Sciatic nerve (tissue), 2 donors: ENCODE results near the gene ATG13. TPM values are rescaled to one million over a fixed set of nuclear protein-coding genes. Genes with fewer than 3 reads are reported as not detected.
A peak's percentile ranks its signal among the peaks of the same experiment; 100 is the strongest.
"Not testable (repeated sequence)": the region's sequence is repeated elsewhere in the genome, so short reads cannot be mapped to it uniquely, and the experiment has no call there.

Experiments
- ATAC-seq: fragments of 200-7000 bp; cut with Tn5 transposase; one replicate; pipeline ENCODE4 v1.9.1; 2020; ENCODE audit warnings: mild to moderate bottlenecking, moderate library complexity
- DNase-seq: peaks from one replicate; pipeline ENCODE4 v3.0.0-alpha.2; 2020; ENCODE audit warnings: low spot score
- intact Hi-C: fragments of 100-400 bp; cut with DNase I; formaldehyde crosslinking; loops from one replicate; pipeline ENCODE4 v1.14.2; 2022
- total RNA-seq: library from RNA; stranded (reverse); fragmentation: NEBNext Ultra II Directional; extraction: Animal tissue kit (Norgen Biotek cat#: 25700); gene quantifications from one replicate; pipeline ENCODE4 v1.2.1, GENCODE V29; 2021
- donor health status: DM: no; HTN: no; CAD: no.
- donor health status: DM: no; HTN: no; CAD: no.

Gene ATG13
- total RNA-seq, 1 donor from 2014 or later: 55.1 TPM

DNA sequence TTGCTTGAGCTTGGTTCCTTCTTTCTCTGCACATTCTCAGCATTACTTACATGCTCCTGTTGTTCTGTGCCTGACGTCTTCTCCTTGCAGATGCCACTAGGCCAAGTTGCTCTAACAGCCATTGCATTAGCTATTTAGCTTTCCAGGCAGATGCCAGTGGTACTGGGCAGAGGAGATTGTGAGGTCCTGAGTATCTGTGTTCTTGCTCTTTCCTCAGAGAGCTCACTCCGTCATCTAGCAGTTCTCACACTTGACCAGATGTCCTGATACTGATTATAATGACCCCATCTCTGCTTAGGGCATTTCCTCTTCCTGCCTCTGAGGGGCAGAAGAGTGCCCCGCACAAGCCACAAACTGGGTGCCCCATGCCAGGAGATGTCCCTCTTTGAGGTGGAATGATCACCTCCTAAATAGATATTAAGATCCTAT is 52.4 kb downstream of the ATG13 start:
- ATAC-seq: no peak
- peak; percentile 32 for DNase-seq
- intact Hi-C loops: no loop called here

GRCh38 chr11:46670521-46670920 is 53.2 kb downstream of the ATG13 start:
- DNase-seq: peak; percentile 40
- intact Hi-C loops: not testable (repeated sequence)

DNA sequence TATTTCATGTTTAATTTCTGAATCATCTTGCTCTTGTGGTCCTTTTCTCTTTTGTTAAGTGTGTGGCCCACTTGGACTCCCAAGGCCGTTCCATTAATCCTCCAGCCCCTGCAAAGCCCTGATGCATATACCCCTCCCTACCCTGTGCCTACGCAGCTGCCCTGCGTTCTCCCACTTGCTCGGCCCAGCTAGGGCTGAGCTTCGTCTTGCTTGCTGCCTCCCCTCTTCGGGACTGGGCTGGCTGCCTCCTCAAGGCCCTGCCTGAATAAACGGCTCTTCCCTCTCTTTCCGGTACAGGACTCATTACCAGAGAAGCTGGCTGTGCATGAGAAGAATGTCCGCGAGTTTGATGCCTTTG is 54.6 kb downstream of the ATG13 start:
- DNase-seq (no peak), ATAC-seq (no peak)
- intact Hi-C loops: no loop called here

More at GRCh38 chr11:46670521-46670920, 53.2 kb downstream of the ATG13 start:
- not testable (repeated sequence) for ATAC-seq

- no peak for ATAC-seq
- intact Hi-C loops: no loop called here
- DNase-seq: no peak
Observed at GRCh38 chr11:46672381-46672839, 55.1 kb downstream of the ATG13 start.

GRCh38 chr11:46673713-46674462 is 56.5 kb downstream of the ATG13 start:
- intact Hi-C loops: no loop called here
- no peak for ATAC-seq

DNA sequence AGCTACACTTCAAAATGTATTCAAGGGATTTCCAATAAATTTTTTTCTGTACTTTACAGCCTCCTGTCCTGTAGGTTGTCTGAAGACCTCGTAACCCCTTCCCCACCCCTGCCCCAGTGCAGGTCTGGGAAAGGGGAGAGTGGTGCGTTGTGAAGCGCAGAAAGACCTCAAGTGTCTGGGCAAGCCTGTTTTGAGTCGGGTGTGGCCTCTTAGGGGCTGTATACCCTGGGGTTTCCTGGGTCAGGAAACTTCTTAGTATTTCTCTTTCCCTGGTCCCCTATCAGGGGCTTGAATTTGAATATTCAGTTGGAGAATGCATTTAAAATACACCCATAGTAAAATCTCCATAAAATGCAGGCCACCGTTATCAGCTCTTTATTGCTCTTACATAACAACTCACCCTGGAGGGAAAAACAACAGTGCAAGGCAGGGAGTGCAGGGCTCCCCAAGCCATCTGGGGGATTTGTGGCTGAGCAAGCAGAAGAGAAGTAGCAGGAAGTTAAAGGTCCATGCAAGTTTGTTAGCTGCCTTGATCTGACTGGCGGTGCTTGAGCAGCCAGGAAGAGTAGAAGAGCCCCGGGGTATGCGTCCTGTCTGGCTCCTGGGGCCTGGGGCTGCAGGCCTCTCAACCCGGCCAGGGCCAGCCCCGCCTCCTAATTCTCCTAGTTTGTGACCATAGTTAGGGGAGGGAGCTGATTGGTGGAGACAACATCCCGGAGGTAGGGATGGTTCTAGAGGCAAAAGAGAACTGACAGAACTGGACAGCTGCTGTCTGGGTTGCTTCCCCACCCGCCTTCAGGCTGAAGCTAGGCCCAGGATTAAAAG is 57.3 kb downstream of the ATG13 start:
- intact Hi-C loops: no loop called here
- ATAC-seq: peak; percentile 59
- DNase-seq: peak; percentile 55

More at GRCh38 chr11:46673713-46674462, 56.5 kb downstream of the ATG13 start:
- DNase-seq: peak; percentile 46

DNA sequence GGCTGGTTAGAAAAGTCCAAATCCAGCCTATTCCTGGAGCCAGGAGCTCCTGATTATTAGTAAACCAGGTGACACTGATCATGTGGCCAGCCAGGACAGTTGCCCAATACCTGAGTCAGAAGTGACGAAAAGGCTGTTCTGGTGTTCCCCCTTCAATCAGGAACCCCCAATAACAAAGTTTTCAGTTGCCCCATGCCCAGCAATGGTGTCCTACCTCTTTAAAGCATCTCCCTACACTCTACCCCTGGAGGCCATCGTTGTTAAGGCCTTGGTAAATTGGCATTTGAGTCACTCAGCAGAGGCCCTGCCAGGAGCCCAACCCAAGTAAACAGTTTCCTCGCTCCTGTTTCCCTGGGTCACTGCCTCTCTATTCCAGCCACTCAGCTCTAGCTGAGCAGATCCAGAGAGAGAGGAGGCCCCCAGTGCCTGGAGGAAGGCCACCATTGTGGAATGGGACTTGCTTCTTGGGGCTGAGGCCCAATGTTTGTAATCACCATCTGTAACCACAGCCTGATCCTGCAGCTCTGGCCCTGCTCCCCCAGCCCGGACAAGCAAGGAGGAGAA is 58.0 kb downstream of the ATG13 start:
- intact Hi-C loops: no loop called here
- ATAC-seq: peak; percentile 72
- DNase-seq: peak; percentile 65

DNA sequence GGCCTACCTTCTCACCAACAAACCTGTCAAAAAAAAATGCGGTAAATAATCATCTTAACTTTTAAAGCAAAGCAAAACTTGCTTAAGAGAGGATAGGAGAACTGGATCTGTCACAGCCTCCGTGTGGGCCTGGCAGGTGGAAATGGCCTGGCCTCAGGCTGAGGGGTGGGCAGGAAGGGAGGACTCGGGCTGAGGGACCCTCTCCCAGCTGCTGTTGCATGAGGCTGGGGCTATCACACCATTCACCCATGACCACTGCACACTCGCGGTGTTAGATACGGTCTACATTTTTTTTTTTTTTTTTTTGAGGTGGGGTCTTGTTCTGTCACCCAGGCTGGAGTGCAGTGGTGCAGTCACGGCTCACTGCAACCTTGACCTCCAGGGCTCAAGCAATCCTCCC is 58.6 kb downstream of the ATG13 start:
- intact Hi-C loops: no loop called here
- no peak for DNase-seq
- ATAC-seq: no peak

DNA sequence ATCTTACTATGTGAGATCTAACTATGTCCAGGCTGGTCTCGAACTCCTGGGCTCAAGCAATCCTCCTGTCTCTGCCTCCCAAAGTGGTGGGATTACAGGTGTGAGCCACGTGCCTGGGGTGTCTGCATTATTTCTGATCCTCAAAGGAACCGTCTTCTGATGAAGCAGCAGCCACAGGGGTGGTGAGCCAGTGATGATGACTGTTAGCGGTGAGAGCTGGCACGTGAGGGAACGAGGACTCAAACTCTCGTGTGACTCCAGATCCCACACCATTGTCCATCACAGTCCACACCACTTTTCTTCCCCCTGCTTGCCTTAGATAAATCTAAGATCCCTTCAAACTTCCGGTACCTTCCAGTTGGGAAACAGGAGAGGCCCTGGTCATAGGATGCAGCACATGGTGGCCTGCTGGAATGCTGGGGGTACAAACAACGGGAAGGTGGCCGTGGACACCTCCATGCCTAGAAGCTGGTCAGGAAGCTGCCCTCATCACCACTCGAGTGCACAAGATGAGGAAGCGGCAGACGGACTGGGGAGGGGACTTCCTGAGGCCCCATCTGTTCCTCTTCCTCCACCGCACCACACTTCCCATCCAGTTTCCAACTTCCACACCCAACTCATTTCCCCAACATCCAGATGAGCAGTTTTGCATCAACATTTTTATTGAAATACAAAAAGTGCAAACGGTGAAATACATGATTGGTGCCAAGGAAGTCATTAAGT is 59.2 kb downstream of the ATG13 start:
- ATAC-seq (no peak), DNase-seq (no peak)
- intact Hi-C loops: no loop called here

DNA sequence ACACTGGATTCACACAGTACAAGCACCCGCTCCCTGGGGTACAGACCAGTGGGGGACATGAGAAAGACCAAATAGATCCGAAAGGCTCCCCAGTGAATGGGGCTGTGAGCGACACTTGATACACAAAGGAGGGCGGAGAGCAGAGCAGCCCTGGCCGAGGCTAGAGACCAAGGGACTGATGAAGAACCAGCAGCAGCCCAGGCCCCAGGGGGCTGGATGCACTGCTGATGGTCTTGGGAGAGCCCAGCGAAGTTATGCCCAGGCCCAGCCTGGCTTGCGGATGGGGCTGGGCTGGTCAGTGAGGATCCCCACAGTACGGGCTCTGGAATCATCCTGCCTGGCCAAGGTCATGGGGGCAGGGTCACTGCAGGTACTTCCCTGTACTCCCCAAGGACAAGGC is 59.8 kb downstream of the ATG13 start:
- ATAC-seq: no peak
- DNase-seq: no peak
- intact Hi-C loops: no loop called here

GRCh38 chr11:46677991-46678740 is 60.8 kb downstream of the ATG13 start:
- no peak for ATAC-seq
- DNase-seq: no peak
- intact Hi-C loops: no loop called here

GRCh38 chr11:46678741-46679130 is 61.4 kb downstream of the ATG13 start:
- intact Hi-C loops: no loop called here
- DNase-seq (no peak), ATAC-seq (no peak)

GRCh38 chr11:46679241-46680163 is 62.1 kb downstream of the ATG13 start:
- no peak for DNase-seq
- intact Hi-C loops: no loop called here
- no peak for ATAC-seq

DNA sequence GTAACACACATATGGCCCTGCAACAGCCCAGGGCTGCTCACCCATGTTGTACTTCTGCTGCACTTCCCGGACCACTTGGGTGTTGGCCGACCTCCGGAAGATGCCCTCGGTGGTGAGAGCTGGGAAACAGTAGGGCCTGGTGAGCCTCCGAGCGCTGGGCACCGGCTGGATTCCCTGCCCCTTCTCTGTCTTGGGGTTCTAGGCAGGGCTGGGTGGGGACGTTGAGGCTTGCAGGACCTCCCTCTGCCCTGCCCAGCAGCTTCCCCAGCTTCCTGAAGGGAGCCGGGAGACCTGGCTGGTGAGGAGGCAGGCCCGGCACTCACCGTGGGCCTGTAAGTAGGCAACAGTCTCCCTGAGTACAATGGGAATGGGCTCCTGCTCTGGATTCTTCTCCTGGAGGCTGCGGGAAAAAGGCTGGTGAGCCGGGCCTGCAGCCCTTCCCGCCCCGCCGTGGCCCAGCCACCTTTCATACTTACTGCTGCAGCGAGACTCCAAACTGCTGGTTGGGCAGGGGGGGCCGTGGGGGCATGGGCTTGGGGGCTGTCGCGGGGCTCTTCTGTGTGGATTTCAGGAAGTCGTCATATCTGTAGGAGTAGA is 62.9 kb downstream of the ATG13 start:
- ATAC-seq (no peak), DNase-seq (no peak)
- intact Hi-C loops: no loop called here

GRCh38 chr11:46680815-46681214 is 63.5 kb downstream of the ATG13 start:
- DNase-seq (no peak), ATAC-seq (no peak)
- intact Hi-C loops: no loop called here

DNA sequence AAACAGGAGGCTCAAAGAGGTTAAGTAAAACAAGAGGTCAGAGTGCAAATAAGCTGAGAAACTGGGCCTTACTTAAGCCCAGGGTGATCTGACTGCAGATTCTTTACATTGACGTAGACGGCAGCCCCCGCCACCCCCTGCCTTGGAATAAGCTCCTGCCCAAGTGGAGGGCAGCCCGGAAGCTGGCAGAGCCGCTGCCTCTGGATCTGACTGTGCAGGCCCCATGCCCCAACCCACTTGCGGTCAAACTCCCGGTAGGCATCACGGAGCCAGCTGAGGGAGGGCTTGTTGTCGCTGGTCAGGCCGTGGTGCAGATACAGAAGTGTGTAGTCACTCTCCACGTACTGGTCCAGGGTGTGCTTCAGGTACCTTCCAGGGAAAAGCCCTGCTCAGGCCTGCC is 64.5 kb downstream of the ATG13 start:
- intact Hi-C loops: no loop called here

More for the DNA sequence above, 64.5 kb downstream of the ATG13 start:
- no peak for ATAC-seq
- DNase-seq: no peak
